AG10803 (cell line): ENCODE measurements around the gene SVEP1.
"Not testable (repeated sequence)": the region's sequence is repeated elsewhere in the genome, so short reads cannot be mapped to it uniquely, and the experiment has no call there.

Experiments
- DNase-seq: peaks from one replicate; pipeline ENCODE4 v3.0.0; 2010; ENCODE audit warnings: low read depth
- H3K4me3 ChIP-seq: 2 replicates; pipeline ENCODE4 v1.5.1; 2011; ENCODE audit warnings: mild to moderate bottlenecking, low read length, control low read depth
- TF ChIP-seq, protein P1 (sequence below): conservative IDR thresholded peaks from 2 replicates; pipeline ENCODE4 v1.5.1; 2011; ENCODE audit warnings: mild to moderate bottlenecking, low read length, control low read depth, inconsistent platforms

Gene SVEP1

DNA sequence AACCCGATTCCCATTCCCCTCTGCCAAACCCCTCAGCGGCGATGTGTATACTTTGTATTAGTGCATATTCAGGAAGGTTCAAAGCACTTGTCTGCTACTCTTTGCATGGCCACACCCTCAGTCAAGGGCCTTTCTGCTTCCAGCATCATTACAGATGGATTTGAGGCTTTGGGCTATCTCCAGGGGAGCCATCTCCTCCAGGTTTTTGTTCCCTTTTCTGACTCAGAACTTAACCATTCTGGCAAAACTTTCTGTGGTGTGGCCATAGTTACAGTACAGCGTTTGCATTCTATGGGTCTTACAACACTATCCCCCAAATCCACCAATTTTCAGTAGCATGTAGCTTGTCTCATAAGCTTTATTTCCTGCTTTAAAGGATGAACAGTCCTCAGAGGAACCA lies 36.0 kb upstream of the SVEP1 start:
- TF ChIP-seq, protein P1, sequence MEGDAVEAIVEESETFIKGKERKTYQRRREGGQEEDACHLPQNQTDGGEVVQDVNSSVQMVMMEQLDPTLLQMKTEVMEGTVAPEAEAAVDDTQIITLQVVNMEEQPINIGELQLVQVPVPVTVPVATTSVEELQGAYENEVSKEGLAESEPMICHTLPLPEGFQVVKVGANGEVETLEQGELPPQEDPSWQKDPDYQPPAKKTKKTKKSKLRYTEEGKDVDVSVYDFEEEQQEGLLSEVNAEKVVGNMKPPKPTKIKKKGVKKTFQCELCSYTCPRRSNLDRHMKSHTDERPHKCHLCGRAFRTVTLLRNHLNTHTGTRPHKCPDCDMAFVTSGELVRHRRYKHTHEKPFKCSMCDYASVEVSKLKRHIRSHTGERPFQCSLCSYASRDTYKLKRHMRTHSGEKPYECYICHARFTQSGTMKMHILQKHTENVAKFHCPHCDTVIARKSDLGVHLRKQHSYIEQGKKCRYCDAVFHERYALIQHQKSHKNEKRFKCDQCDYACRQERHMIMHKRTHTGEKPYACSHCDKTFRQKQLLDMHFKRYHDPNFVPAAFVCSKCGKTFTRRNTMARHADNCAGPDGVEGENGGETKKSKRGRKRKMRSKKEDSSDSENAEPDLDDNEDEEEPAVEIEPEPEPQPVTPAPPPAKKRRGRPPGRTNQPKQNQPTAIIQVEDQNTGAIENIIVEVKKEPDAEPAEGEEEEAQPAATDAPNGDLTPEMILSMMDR: no peak
- DNase-seq: peak; percentile 91
- H3K4me3 ChIP-seq: no peak overlapping the region

DNA sequence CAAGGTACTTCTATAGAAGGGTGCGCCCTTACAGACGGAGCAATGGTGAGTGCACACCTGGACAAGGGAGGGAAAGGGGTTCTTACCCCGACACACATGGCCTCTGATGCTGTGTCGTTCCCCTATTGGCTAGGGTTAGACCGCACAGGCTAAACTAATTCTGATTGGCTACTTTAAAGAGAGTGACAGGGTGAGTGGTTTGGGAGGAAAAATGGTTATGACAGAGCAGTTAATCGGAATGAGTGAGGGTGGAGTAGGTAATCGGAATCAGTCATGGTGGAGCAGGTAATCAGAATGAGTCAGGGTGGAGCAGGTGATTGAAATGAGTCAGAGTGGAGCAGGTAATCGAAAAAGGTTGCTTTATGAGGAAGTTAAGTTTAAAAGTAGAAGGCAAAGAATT lies 35.0 kb upstream of the SVEP1 start:
- not testable (repeated sequence) for H3K4me3 ChIP-seq, DNase-seq

DNA sequence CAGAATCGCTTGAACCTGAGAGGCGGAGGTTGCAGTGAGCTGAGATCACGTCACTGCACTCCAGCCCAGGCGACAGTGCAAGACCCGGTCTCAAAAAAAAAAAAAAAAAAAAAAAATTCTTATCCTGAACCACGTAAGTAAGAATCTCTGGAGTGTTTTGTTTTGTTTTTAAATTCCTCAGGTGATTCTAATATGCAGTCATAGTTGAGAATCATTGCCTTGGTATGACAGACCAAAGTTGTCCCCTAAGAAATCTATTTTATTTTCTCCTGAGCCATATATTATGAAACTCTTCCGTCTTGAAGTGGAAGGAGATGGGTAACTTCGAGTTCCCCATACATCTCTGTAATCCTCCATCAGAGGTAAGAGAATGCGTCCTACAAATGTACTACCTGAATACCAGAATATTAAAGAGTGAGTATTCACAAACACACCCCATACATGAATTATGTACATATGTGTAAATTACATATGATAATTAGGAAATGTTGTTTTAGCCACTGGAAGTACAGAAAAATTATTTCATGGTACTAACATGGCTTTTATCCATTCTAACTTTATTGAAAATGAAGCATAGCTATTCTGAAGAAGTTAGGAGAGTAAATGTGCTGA lies 26.7 kb upstream of the SVEP1 start:
- no peak for DNase-seq
- TF ChIP-seq, protein P1: no peak
- H3K4me3 ChIP-seq: no peak overlapping the region

DNA sequence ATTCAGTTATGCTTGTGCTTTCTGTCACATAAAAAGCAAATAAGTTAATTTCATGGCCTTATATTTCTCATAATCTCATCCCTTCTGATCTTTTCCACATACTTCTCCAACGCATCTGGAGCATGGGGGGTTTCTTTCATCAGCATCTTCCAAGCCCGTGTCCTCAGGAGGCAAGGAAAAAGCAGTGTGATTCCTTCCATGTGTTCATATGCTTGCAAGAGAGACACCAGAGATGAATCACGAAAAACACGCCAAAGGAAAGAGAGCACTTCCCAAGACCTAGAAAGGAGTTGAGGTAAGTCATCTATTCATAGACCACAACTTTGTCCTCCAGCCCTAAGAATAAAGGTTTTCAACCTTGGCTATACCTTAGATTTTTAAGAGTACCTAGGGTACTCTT lies 26.0 kb upstream of the SVEP1 start:
- TF ChIP-seq, protein P1: no peak
- DNase-seq: peak; percentile 34
- no peak overlapping the region for H3K4me3 ChIP-seq

DNA sequence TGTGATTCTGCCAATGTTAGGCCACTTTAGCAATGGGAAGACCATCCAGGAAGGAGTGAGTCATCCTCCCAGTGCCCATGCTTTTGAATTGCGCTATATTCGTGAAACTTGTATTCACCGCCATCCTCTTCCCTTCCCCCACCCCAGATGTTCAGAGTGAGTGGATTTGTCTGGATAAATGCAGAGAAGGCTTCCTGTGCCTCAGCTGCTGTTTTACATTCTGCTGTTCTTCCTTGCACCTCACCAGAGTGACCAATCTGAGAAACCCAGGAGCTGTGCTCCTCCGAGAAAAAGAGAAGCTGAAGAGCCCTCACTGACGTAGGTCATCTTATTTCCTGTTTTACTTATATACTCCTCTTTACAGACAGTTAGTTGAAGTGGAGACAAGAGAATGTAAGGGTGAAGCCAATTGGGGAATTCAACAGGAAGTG lies 24.6 kb upstream of the SVEP1 start:
- H3K4me3 ChIP-seq: no peak overlapping the region
- DNase-seq: peak; percentile 79
- TF ChIP-seq, protein P1: no peak

DNA sequence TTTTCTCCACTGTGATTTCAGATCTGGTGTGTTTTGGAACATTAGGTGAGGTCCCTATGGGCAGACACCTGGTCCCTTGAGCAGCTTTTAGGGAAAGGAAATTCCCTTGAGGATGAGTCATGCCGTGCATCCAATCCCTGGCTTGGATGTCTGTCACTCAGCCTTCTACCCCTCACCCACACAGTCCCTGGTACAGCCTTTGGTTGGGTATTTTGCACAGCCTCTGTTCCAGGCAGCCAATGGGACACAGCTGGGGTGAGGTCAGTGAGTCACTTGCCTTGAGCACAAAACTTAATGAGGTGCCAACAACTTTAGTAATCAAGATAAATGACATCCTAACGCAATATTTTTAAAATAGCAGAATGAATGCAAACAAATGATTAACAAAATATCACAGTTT lies 22.7 kb upstream of the SVEP1 start:
- H3K4me3 ChIP-seq: no peak overlapping the region
- TF ChIP-seq, protein P1: no peak
- DNase-seq: peak; percentile 41

DNA sequence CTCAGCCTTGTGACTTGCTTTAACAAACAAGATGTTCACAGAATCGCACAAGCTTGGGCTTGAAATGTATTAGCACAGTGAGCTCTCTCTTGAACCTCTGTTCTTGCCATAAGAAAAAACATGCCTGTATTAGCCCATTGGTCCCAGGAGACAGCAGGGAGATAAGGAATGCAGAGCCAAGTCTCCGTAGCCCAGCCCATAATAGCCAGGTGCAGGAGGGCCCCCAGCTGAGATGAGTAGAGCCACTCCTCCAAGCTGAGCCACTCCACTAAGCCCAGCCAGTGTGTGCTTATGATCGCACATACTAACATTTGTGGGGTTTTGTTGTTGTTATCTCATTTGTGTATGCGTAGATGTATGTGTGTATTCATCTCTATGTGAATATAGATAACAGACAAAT lies 21.6 kb upstream of the SVEP1 start:
- no peak overlapping the region for H3K4me3 ChIP-seq
- DNase-seq: no peak
- TF ChIP-seq, protein P1: no peak

DNA sequence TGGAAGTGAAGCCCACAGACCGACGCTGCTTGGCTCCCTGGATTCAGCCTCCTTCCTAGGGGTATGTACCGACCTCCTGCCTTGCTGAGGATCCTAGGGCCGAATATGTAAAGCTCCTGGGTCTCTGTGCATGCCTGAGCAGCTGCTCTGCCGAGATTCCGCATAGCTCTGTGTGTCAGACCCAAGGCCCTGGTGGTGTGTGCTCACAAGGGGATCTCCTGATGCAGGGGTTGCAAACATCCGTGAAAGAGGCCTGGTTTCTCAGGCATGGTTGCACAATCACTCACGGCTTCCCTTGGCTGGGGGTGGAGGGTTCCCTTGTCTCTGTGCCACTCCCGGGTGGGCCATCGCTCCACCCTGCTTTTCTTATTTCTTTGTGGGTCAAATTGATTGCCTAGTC lies 19.9 kb upstream of the SVEP1 start:
- DNase-seq: peak; percentile 50
- H3K4me3 ChIP-seq: no peak overlapping the region

More for the DNA sequence above, 19.9 kb upstream of the SVEP1 start:
- TF ChIP-seq, protein P1: no peak
